NCI-H345 treated with DMSO at 0.1 percent for 48 hours (cell line): ENCODE measurements around the gene PLEKHB1.
A peak's percentile ranks its signal among the peaks of the same experiment; 100 is the strongest.

Experiments used
- DNase-seq: peaks from one replicate; lab custom pipeline; 2025; ENCODE audit not compliant: unreplicated experiment; lab: John Stamatoyannopoulos, UW

The PLEKHB1 gene, protein sequence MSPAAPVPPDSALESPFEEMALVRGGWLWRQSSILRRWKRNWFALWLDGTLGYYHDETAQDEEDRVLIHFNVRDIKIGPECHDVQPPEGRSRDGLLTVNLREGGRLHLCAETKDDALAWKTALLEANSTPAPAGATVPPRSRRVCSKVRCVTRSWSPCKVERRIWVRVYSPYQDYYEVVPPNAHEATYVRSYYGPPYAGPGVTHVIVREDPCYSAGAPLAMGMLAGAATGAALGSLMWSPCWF

DNA sequence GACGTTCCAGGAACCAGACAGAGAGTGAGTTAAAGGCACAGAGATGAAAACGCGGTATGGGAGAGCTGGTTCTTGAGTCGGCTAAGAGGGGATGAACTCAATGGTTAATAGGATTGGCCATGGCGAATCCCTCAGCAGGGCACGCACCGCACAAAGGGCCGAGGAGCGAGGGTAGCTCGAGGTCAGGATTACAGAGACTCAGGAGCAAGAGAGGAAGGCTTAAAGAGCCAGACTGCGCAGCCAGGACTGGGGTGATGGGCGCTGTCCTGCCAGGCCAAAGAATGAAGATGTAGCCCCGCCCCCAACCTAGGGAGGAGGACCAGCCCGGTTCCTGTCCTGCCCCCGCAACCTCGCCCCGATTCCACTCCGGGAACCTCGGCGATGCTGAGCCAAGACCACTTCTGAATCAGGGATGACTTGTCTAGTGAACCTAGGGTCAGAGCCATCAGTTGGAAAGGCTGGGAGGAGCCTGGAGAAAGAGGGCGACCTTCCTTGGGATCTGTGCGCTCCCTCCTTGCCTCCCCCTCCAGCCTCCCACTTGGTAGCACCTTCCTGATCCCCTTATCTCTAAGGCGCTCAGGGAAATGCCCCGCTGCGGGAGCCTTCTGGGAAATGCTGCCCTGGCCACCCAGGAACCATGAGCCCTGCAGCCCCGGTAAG lies at the start of gene PLEKHB1:
PLEKHB1 (plus strand) TSS at position 610 of the 660 bp plus-strand sequence; CDS start at position 638, 28 bp downstream.
- no peak for DNase-seq

DNA sequence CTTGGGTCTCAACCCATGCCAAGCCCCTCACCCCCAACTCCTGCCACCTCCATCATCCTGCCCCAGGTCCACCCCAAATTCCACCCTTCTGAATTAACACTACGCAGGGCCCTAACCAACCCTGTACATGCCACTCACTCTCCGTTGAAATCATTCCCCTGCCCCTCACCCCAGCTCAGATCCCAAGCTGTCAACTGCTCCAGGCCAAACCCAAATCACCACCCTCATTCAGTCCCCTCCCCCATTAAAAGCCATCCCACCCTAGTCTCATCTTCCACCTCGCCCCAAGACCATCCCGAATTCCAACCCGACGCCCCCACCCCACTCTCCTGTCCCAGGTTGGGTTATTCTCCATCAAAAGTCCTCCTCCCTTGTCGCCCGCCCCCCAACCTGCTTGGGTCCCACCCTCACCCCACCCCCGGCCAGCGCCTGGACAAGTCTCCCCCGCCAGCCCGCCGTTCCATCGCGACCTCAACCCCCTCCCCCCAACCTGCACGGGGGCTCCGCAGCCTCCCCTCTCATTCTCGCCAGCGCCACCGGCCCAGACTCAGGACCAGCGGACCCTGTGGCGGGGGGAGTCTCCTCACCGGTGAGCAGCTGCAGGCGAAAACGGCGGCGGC lies 48.9 kb upstream of the PLEKHB1 start:
- no peak for DNase-seq

- DNase-seq = peak; percentile 93
These were observed 48.2 kb upstream of the PLEKHB1 start, which contains the start of gene FAM168A for GRCh38 chr11:73597956-73598718. TSS of gene FAM168A (minus strand) at chr11:73598112. CDS start at chr11:73468474, 129,638 bp downstream.

GRCh38 chr11:73598719-73599379 lies 47.5 kb upstream of the PLEKHB1 start:
- DNase-seq = peak; percentile 58

DNA sequence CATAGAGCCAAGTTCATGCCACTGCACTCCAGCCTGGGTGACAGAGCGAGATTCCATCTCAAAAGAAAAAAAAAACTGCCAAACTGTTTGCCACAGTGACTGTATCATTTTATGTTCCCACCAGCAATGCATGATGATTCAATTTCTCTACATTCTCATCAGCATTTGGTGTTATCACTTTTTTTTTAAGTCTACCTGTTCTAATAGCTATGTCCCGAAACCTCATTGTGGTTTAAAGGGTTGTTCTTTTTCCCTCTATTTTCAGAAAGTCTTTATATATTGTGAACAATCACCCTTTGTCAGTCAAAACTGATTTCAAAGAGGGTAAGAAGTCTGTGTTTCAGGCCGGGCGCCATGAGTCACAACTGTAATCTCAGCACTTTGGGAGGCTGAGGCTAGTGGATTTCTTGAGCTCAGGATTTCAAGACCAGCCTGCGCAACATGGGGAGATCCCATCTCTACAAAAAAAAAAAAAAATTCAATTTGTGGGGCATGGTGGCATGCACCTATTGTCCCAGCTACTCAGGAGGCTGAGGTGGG lies 33.7 kb upstream of the PLEKHB1 start:
- no peak for DNase-seq

GRCh38 chr11:73614591-73614990 lies 31.8 kb upstream of the PLEKHB1 start:
- DNase-seq = no peak

DNA sequence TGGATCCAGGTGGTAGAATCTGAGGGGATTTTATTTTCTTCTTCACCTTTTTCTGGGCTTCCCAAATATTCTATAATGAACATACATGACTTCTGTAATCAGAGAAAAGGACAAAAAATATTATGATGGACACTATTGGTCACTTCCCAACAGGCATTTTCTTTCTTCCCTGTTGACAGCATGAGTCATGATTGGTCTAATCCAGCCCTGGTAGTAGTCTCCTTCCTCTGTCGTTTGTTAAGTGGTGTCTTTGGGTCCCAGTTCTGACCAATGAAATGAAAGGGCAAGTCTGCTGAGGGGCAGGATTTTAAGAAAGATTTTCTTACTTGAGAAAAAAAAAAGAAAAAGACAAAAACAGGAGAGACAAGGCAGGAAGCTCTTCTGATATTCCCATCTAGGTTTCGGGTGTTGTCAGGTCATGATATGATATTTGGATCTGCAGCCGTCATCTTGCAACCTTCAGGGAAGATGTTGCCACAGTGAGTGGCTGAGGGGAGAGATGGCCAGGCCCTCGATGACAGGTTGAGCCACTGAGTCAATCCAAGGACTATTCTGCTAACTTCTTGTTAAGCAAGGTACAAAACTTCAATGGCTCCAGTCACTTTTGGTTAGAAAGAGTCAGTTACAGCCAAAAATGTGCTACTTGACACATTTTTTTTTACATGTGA lies 23.3 kb upstream of the PLEKHB1 start:
- DNase-seq = no peak

DNA sequence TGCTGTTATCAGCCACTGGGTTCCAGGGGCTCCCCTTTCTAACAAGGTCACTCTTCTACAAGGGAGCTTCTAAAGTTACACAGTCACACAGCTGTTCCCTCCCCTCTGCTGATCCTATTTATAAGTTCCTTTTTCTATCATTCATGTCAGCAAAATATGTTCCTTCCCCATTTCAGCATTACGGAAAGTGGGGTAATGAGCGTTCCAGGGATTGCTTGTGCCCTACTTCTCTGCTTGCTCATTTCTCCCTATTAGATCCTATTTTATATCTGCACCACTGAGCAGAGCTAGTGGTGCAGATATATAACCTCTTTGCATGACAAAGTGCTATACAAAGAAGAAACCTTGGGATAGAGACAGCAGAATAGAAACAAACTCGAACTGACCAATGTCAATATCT lies 22.7 kb upstream of the PLEKHB1 start:
- DNase-seq = no peak

DNA sequence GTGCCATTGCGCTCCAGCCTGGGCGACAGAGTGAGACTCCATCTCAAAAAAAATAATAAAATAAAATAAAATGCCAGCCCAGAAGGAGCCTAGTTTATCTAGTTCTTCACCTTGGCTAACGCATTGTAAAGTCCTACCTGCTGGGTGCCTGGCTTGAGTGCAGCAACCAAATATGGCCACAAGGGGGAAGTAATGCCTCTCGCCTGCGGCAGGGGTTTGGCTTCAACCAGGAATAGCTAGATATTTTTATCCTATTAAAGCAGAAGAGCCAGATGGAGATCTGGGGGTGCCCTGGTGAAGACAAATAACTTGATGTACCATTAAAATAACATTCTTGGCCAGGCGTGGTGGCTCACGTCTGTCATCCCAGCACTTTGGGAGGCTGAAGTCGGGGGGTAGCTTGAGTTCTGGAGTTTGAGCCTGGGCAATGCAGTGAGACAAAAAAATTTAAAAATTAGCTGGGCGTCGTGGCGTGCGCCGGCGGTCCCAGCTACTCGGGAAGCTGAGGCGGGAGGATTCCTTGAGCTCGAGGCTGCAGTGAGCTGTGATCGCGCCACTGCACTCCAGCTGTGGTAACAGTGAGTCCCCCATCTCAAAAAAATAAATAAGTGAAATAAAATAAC lies 20.6 kb upstream of the PLEKHB1 start:
- peak; percentile 66 for DNase-seq

- no peak for DNase-seq
These were observed 16.5 kb upstream of the PLEKHB1 start for GRCh38 chr11:73629907-73630306.

DNA sequence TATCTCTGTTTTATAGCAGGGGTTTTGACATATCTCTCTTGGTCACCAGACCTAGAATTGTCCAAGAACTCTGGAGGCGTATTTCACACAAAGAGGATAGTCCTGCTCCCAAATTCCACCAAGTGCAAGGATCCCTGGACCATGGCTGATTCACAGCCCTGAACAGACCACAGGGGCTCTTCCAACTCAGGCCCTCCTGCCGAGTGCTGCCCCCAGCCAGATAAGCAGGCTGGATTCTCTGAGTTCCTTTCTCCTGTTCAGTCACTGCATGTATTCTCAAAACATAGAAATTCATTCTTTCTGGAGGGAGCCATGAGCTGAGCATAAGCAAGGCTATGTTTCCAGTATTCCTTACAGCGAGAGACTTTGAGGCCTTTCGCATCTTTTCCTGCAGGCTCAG lies 13.4 kb upstream of the PLEKHB1 start:
- no peak for DNase-seq

DNA sequence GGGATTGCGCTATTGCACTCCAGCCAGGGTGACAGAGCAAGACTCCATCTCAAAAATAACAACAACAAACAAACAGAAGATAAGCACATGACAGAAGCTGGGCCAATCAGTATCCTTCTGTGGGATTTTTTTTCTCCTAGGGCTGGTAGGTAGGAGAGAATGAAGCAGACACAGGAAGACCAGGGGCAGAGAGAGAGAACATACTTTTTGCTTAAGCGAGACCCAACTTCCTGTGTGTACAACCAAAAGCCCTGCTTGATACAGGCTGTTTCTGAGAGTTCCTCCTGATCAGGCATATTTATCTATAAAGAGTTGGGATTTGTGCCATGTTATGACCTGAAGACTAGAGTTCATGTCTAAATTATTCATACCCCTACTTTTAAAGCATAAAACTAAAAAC lies 12.4 kb upstream of the PLEKHB1 start:
- DNase-seq = no peak

DNA sequence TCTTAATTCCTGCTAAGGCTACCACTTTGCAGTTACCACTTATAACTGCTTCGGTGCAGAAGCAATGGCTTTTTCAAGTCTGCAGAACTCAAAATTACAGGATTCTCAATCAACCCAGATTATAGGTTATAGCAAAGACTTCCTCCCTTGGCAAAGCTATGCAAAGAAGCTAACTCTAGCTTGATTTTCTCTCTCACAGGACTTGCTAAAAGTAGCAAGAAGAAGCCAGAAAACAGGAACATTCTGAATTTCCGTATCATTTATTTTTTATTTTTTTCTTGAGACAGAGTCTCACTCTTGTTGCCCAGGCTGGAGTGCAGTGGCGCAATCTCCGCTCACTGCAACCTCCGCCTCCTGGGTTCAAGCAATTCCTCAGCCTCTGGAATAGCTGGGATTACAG lies 10.7 kb upstream of the PLEKHB1 start:
- DNase-seq = no peak

GRCh38 chr11:73636249-73636648 lies 10.1 kb upstream of the PLEKHB1 start:
- no peak for DNase-seq

GRCh38 chr11:73637012-73637411 lies 9.4 kb upstream of the PLEKHB1 start:
- no peak for DNase-seq

GRCh38 chr11:73640592-73640991 lies 5.8 kb upstream of the PLEKHB1 start:
- no peak for DNase-seq

GRCh38 chr11:73641668-73642067 lies 4.7 kb upstream of the PLEKHB1 start:
- no peak for DNase-seq

- DNase-seq = no peak
These were observed 1.0 kb upstream of the PLEKHB1 start for GRCh38 chr11:73645121-73645969.
